Panc1 (cell line): Measurements from ENCODE around the gene TRAF5. TPM values are rescaled to one million over a fixed set of nuclear protein-coding genes. Genes with fewer than 3 reads are reported as not detected.

ENCODE experiments used
- ATAC-seq: fragments of 200-7000 bp; cut with Tn5 transposase; 2 replicates; pipeline ENCODE4 v1.9.1; 2020; ENCODE audit warnings: mild to moderate bottlenecking, moderate library complexity
- BruUV-seq: library from RNA; stranded (reverse); fragments of 400-500 nt; replicated peaks from 2 replicates; lab custom pipeline; 2021; lab: Mats Ljungman, UMichigan
- CTCF ChIA-PET: fragments of 300-600 bp; sonication (Branson Sonifier 250); formaldehyde crosslinking; loops from one replicate; lab custom pipeline; 2022; ENCODE audit warnings: antibody characterized with exemption; lab: Charles Lee
- POLR2A ChIA-PET: fragments of 300-600 bp; sonication (Branson Sonifier 250); formaldehyde crosslinking; loops from one replicate; lab custom pipeline; 2022; ENCODE audit warnings: antibody characterized with exemption; lab: Charles Lee
- DNase-seq: peaks from one replicate; pipeline ENCODE4 v3.0.0-alpha.2; 2010; ENCODE audit warnings: low read depth, low spot score
- H3K27ac ChIP-seq: 2 replicates; pipeline ENCODE4 v1.5.1; 2011; ENCODE audit warnings: mild to moderate bottlenecking, low read length, inconsistent platforms
- H3K27me3 ChIP-seq: fragments of 200-500 bp; sonication (Bioruptor generic); 2 replicates; pipeline ENCODE4 v1.6.0; 2014; ENCODE audit warnings: low read length, inconsistent platforms; ENCODE audit not compliant: control insufficient read depth, insufficient read depth
- H3K36me3 ChIP-seq: fragments of 200-500 bp; sonication (Bioruptor generic); 2 replicates; pipeline ENCODE4 v1.5.1; 2014; ENCODE audit warnings: inconsistent platforms, mild to moderate bottlenecking, low read length, moderate library complexity; ENCODE audit not compliant: control insufficient read depth, insufficient read depth
- H3K4me1 ChIP-seq: 2 replicates; pipeline ENCODE4 v1.5.1; 2011; ENCODE audit warnings: inconsistent platforms, mild to moderate bottlenecking, low read length, moderate library complexity; ENCODE audit not compliant: control insufficient read depth, insufficient read depth
- H3K4me3 ChIP-seq, 2 experiments: 2 replicates each; pipeline ENCODE4 v1.5.1; 2011 to 2012; ENCODE audit warnings: low read depth in 2 of 2, low read length in 2 of 2, mild to moderate bottlenecking in 2 of 2, inconsistent platforms in 1 of 2, moderate library complexity in 1 of 2
- H3K9me3 ChIP-seq: fragments of 200-500 bp; sonication (Bioruptor generic); 2 replicates; pipeline ENCODE4 v1.5.1; 2014; ENCODE audit warnings: low read depth, mild to moderate bottlenecking, inconsistent platforms, low read length, moderate library complexity; ENCODE audit not compliant: control insufficient read depth, insufficient read depth
- CTCF ChIP-seq: fragments of 450-650 bp; IDR thresholded peaks from 2 replicates; pipeline ENCODE4 v1.5.1; 2017; ENCODE audit warnings: mild to moderate bottlenecking
- POLR2AphosphoS5 ChIP-seq: IDR thresholded peaks from 2 replicates; pipeline ENCODE4 v1.6.1; 2012; ENCODE audit warnings: mild to moderate bottlenecking, low read depth, low read length, moderate library complexity
- SIN3A ChIP-seq: IDR thresholded peaks from 2 replicates; pipeline ENCODE4 v1.6.1; 2012; ENCODE audit warnings: low read depth, mild to moderate bottlenecking, low read length, moderate library complexity, borderline replicate concordance; ENCODE audit not compliant: insufficient read depth
- TCF7L2 ChIP-seq: IDR thresholded peaks from 2 replicates; pipeline ENCODE4 v1.6.1; 2011; ENCODE audit warnings: mild to moderate bottlenecking, low read depth, low read length, inconsistent platforms
- in situ Hi-C: cut with HindIII; loops from 2 replicates; pipeline ENCODE4 v1.10.0; 2016; ENCODE audit warnings: low sequenced_read_pairs, low pct_unique_long_range_greater_than_20kb
- intact Hi-C: fragments of 100-400 bp; cut with micrococcal nuclease; formaldehyde crosslinking; loops from one replicate; pipeline ENCODE4 v1.10.0; 2022; ENCODE audit not compliant: unreplicated experiment
- total RNA-seq: library from RNA; stranded (reverse); gene quantifications from one replicate; pipeline ENCODE4 v1.2.1, GENCODE V29; 2021; ENCODE audit not compliant: unreplicated experiment
- TF ChIP-seq, protein P1 (sequence below), 2 experiments: IDR thresholded peaks; 2 replicates each; pipeline ENCODE4 v1.6.1; 2011 to 2012; ENCODE audit warnings: low read depth in 2 of 2, control low read depth in 1 of 2, low read length in 1 of 2, mild to moderate bottlenecking in 1 of 2, moderate library complexity in 1 of 2; ENCODE audit not compliant: insufficient read depth in 1 of 2

The TRAF5 gene
- total RNA-seq, 1 experiment from 2014 or later: 10.5 TPM

DNA sequence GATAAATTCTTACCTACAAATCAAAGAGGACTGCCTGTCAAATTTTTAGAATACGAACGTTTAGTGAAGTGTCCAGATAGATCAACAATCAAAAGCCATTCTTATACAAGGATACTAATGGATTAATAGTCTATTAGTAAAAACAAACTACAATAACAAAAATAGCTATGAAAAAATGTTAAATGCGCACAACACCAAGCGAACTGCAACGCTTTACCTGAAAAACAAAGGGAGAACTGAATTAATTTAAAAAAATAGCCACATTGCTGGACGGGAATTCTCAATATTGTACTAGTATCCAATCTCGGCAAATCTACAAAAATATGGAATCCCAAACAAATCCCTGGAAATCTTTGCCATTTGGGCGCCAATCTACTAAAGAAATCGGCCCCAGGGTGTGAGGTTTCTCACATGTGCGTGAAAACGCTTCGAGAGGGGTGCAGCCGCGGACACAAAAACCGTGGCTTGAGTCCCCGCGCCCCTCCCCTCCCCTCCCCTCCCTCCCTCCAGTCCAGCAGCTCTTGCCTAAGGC is 55.6 kb downstream of the TRAF5 start:
- in situ Hi-C loops: no loop called here
- no peak for DNase-seq
- CTCF ChIA-PET: no interaction called here

GRCh38 chr1:211382714-211383480 is 56.3 kb downstream of the TRAF5 start:
- Histone ChIP-seq H3K4me3 (peak overlapping the region; percentile 76 to 81), H3K9me3 (no peaks in the 10 kb centered on the region), H3K36me3 (peaks cover 3% of the 10 kb centered on the region; the same call in 1 of the 2 replicates), H3K27ac (peak overlapping the region; percentile 96), H3K27me3 (no peaks in the 10 kb centered on the region), H3K4me1 (0 out of 2 replicates have a peak, but pooled peaks cover 6% of the 10 kb centered on the region)
- CTCF ChIA-PET: interaction anchor here (1.0 kb wide), 1 partner anchor 56 kb away, joined by 3 read pairs; no protein-coding TSS in a partner anchor
- 0 out of 2 replicates have a peak, but pooled peaks have one; percentile 55 for TF ChIP-seq SIN3A
- TF ChIP-seq CTCF: no peak
- peak; percentile 99 for TF ChIP-seq POLR2AphosphoS5
- POLR2A ChIA-PET: interaction anchor here (0.5 to 0.7 kb wide), 5 partner anchors 17 to 271 kb away, joined by 3 to 7 read pairs (median 5); partner anchors contain the start of gene SLC30A1
- in situ Hi-C loops (no loop called here), intact Hi-C loops (loop anchor here (10.0 kb wide), 1 partner anchor 58 kb away; the partner anchor contains the start of gene TRAF5)
- DNase-seq: peak; percentile 76
- no TSS peak for BruUV-seq
- peak; percentile 100 for ATAC-seq

More for the DNA sequence above, 55.6 kb downstream of the TRAF5 start:
- peak overlapping the region; percentile 96 for H3K27ac ChIP-seq
- ATAC-seq: no peak
- H3K4me1 ChIP-seq: 0 out of 2 replicates have a peak, but pooled peaks cover 6% of the 10 kb centered on the region
- TF ChIP-seq, protein P1, sequence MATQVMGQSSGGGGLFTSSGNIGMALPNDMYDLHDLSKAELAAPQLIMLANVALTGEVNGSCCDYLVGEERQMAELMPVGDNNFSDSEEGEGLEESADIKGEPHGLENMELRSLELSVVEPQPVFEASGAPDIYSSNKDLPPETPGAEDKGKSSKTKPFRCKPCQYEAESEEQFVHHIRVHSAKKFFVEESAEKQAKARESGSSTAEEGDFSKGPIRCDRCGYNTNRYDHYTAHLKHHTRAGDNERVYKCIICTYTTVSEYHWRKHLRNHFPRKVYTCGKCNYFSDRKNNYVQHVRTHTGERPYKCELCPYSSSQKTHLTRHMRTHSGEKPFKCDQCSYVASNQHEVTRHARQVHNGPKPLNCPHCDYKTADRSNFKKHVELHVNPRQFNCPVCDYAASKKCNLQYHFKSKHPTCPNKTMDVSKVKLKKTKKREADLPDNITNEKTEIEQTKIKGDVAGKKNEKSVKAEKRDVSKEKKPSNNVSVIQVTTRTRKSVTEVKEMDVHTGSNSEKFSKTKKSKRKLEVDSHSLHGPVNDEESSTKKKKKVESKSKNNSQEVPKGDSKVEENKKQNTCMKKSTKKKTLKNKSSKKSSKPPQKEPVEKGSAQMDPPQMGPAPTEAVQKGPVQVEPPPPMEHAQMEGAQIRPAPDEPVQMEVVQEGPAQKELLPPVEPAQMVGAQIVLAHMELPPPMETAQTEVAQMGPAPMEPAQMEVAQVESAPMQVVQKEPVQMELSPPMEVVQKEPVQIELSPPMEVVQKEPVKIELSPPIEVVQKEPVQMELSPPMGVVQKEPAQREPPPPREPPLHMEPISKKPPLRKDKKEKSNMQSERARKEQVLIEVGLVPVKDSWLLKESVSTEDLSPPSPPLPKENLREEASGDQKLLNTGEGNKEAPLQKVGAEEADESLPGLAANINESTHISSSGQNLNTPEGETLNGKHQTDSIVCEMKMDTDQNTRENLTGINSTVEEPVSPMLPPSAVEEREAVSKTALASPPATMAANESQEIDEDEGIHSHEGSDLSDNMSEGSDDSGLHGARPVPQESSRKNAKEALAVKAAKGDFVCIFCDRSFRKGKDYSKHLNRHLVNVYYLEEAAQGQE (IDR thresholded peaks at IDR 0.05; ENCODE audit: insufficient read depth in 1 of 2, low read depth in 2 of 2, low read length in 1 of 2): no peak
- TF ChIP-seq SIN3A (no peak), TCF7L2 (no peak), CTCF (no peak), POLR2AphosphoS5 (no peak)
- POLR2A ChIA-PET: interaction anchor here (0.5 to 0.6 kb wide), 4 partner anchors 18 to 197 kb away, joined by 3 to 7 read pairs (median 5); partner anchors contain the start of gene SLC30A1
- peaks cover 3% of the 10 kb centered on the region; the same call in 1 of the 2 replicates for H3K36me3 ChIP-seq
- intact Hi-C loops: loop anchor here (10.0 kb wide), 1 partner anchor 57 kb away; the partner anchor contains the start of gene TRAF5
- H3K4me3 ChIP-seq: peak overlapping the region; percentile 76 to 81
- TSS peak; percentile 93 for BruUV-seq
- H3K9me3 ChIP-seq: no peaks in the 10 kb centered on the region
- no peaks in the 10 kb centered on the region for H3K27me3 ChIP-seq
